GM19455 (cell line): ENCODE results near the gene BTBD2.
"Not testable (repeated sequence)": the region's sequence is repeated elsewhere in the genome, so short reads cannot be mapped to it uniquely, and the experiment has no call there.

ENCODE experiments used
- ATAC-seq: cut with Tn5 transposase; IDR thresholded peaks from one replicate; pipeline ENCODE4 v1.9.1; 2021; ENCODE audit not compliant: unreplicated experiment

BTBD2 gene

GRCh38 chr19:2016041-2016807 is 710 bp upstream of the BTBD2 start:
- ATAC-seq = no peak

- ATAC-seq = no peak
Observed at GRCh38 chr19:2014731-2015607, 545 bp downstream of the BTBD2 start.

GRCh38 chr19:2014131-2014571 is 1.4 kb downstream of the BTBD2 start:
- ATAC-seq = no peak

- ATAC-seq = no peak
Observed at GRCh38 chr19:2013683-2013961, 1.9 kb downstream of the BTBD2 start.

GRCh38 chr19:2012941-2013682 is 2.4 kb downstream of the BTBD2 start:
- ATAC-seq = no peak

GRCh38 chr19:2011169-2011568 is 4.3 kb downstream of the BTBD2 start:
- no peak for ATAC-seq

GRCh38 chr19:2010135-2010668 is 5.3 kb downstream of the BTBD2 start:
- ATAC-seq = no peak

- no peak for ATAC-seq
Observed at GRCh38 chr19:2003874-2004273, 11.6 kb downstream of the BTBD2 start.

GRCh38 chr19:1999856-2000515 is 15.5 kb downstream of the BTBD2 start:
- ATAC-seq = no peak

- ATAC-seq = no peak
Observed at GRCh38 chr19:1998712-1999708, 16.5 kb downstream of the BTBD2 start.

- no peak for ATAC-seq
Observed at GRCh38 chr19:1997353-1998233, 17.9 kb downstream of the BTBD2 start.

GRCh38 chr19:1992759-1993260 is 22.7 kb downstream of the BTBD2 start:
- no peak for ATAC-seq

- no peak for ATAC-seq
Observed at GRCh38 chr19:1991018-1991913, 24.2 kb downstream of the BTBD2 start.

- no peak for ATAC-seq
Observed at GRCh38 chr19:1990230-1991017, 25.1 kb downstream of the BTBD2 start.

- ATAC-seq = no peak
Observed at GRCh38 chr19:1989513-1990229, 25.8 kb downstream of the BTBD2 start.

- not testable (repeated sequence) for ATAC-seq
Observed at GRCh38 chr19:1988464-1988863, 27.1 kb downstream of the BTBD2 start.
